BJ (cell line): Measurements from ENCODE around the gene KCNIP1. TPM values are rescaled to one million over a fixed set of nuclear protein-coding genes. Genes with fewer than 3 reads are reported as not detected.

Experiments used
- CTCF ChIA-PET: fragments of 350-600 bp; formaldehyde crosslinking; extraction: SDS; loops from one replicate; lab custom pipeline; 2021; ENCODE audit warnings: antibody characterized with exemption, inconsistent platforms; lab: Yijun Ruan, JAX
- POLR2A ChIA-PET: fragments of 300-600 bp; sonication (Branson Sonifier 250); formaldehyde crosslinking; extraction: SDS; loops from one replicate; lab custom pipeline; 2021; ENCODE audit warnings: antibody characterized with exemption; lab: Charles Lee
- DNase-seq: peaks from one replicate; pipeline ENCODE4 v3.0.0-alpha.2; 2011; ENCODE audit warnings: low read depth
- H3K27me3 ChIP-seq: 2 replicates; pipeline ENCODE4 v1.6.0; 2011; ENCODE audit warnings: low read length; ENCODE audit not compliant: control insufficient read depth, insufficient read depth
- H3K36me3 ChIP-seq: 2 replicates; pipeline ENCODE4 v1.5.1; 2011; ENCODE audit warnings: low read length; ENCODE audit not compliant: control insufficient read depth, insufficient read depth
- H3K4me3 ChIP-seq: 2 replicates; pipeline ENCODE4 v1.5.1; 2011; ENCODE audit warnings: low read depth, mild to moderate bottlenecking, control low read depth, low read length
- polyA plus RNA-seq: library from polyadenylated mRNA; depleted of rRNA; stranded (reverse); fragments of >200 nt; gene quantifications from 2 replicates; pipeline ENCODE4 v1.2.3, GENCODE V29; 2011
- TF ChIP-seq, protein P1 (sequence below): IDR thresholded peaks from 2 replicates; pipeline ENCODE4 v1.5.1; 2011; ENCODE audit warnings: low read depth, mild to moderate bottlenecking, control low read depth, inconsistent platforms, low read length, moderate library complexity; ENCODE audit not compliant: insufficient read depth

Gene KCNIP1
- polyA plus RNA-seq, 1 experiment, result not detected

DNA sequence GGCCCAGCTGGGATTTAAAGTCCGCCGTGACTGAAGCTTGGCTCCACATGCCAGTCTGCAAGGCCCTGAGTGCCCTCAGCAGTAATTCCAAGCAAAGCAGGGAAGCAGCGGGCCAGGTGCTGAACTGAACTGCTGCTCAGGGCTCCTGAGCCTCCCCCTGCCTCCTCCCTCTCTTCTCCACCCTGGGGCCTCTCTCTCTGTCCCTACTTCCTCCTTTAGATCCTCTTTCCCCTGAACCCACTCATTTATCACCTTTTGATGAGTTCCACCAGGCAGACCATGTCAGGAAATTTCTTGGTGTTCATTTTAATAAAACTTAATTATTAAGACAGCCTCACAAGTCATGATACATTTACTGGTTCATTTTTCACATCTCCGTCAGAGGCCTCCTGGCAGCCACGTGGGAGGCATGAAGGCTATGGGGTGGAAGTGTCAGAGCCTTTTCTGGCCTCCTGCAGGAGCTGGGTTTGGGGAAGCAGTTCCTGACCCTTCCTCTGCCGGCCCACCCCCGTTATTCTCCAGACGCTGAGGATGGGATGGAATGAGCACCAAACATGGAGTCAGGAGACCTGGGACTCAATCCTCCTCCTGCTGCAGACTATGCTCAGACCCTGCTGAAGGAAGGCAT, 32.2 kb upstream of the KCNIP1 start:
- no peak for DNase-seq
- CTCF ChIA-PET, result no interaction called here
- POLR2A ChIA-PET, result no interaction called here
- no peaks in the 10 kb centered on the region for H3K36me3 ChIP-seq
- no peak overlapping the region for H3K4me3 ChIP-seq
- no peaks in the 10 kb centered on the region for H3K27me3 ChIP-seq
- TF ChIP-seq, protein P1, sequence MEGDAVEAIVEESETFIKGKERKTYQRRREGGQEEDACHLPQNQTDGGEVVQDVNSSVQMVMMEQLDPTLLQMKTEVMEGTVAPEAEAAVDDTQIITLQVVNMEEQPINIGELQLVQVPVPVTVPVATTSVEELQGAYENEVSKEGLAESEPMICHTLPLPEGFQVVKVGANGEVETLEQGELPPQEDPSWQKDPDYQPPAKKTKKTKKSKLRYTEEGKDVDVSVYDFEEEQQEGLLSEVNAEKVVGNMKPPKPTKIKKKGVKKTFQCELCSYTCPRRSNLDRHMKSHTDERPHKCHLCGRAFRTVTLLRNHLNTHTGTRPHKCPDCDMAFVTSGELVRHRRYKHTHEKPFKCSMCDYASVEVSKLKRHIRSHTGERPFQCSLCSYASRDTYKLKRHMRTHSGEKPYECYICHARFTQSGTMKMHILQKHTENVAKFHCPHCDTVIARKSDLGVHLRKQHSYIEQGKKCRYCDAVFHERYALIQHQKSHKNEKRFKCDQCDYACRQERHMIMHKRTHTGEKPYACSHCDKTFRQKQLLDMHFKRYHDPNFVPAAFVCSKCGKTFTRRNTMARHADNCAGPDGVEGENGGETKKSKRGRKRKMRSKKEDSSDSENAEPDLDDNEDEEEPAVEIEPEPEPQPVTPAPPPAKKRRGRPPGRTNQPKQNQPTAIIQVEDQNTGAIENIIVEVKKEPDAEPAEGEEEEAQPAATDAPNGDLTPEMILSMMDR, result no peak

DNA sequence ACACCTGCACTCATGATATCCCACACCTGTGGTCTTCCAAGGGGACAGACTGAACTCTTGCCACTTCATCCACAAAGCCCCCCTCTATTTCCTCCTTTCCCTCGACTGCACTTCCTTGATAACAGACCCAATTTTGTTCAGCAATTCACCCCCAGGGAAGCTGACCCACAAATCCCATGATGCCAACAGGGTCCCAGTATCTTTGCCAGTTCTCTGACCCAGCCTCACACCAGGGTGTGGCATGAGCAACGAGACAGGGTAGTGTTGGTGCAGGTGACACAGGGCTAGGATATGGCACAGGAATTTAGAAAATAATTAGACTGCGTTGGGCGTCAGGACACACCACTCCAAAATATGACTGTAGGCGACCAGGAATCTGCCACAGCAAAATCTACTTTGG, 30.2 kb upstream of the KCNIP1 start:
- TF ChIP-seq, protein P1, result no peak
- POLR2A ChIA-PET, result no interaction called here
- Histone ChIP-seq H3K4me3 (no peak overlapping the region), H3K27me3 (no peaks in the 10 kb centered on the region), H3K36me3 (no peaks in the 10 kb centered on the region)
- DNase-seq, result no peak
- CTCF ChIA-PET, result interaction anchor here (0.9 kb wide), 1 partner anchor 9 kb away, joined by 5 read pairs; no protein-coding TSS in a partner anchor

DNA sequence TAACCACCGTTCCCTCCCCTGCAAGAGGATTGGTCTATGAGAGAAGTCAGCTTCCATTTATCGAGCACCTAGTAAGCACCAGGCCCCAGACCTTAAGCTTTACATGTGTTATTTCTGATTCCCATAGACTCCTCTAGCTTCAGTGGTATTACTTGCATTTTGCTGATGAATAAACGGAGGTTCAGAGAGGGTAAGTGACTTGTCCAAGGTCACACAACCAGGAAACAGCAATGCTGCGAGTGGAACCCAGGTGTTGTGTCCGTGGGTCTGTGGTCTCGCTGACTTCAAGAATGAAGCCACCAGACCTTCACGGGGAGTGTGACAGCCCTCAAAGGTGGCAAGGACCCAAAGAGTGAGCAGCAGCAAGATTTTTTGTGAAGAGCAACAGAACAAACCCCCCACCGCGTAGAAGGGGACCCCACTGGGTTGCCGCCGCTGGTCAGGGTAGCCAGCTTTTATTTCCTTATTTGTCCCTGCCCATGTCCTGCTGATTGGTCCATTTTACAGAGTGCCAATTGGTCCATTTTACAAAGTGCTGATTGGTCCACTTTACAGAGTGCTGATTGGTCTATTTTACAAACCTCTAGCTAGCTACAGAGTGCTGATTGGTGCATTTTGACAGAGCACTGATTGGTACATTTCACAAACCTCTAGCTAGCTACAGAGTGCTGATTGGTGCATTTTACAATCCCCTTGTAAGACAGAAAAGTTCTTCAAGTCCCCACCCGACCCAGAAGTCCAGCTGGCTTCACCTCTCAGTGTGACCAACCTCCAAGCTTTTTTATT, 29.1 kb upstream of the KCNIP1 start:
- ChIA-PET CTCF (interaction anchor here (0.9 kb wide), 2 partner anchors 10 to 157 kb away, joined by 3 to 5 read pairs; no protein-coding TSS in a partner anchor), POLR2A (no interaction called here)
- DNase-seq, result no peak
- no peak overlapping the region for H3K4me3 ChIP-seq
- H3K36me3 ChIP-seq, result no peaks in the 10 kb centered on the region
- TF ChIP-seq, protein P1, result no peak
- H3K27me3 ChIP-seq, result no peaks in the 10 kb centered on the region

DNA sequence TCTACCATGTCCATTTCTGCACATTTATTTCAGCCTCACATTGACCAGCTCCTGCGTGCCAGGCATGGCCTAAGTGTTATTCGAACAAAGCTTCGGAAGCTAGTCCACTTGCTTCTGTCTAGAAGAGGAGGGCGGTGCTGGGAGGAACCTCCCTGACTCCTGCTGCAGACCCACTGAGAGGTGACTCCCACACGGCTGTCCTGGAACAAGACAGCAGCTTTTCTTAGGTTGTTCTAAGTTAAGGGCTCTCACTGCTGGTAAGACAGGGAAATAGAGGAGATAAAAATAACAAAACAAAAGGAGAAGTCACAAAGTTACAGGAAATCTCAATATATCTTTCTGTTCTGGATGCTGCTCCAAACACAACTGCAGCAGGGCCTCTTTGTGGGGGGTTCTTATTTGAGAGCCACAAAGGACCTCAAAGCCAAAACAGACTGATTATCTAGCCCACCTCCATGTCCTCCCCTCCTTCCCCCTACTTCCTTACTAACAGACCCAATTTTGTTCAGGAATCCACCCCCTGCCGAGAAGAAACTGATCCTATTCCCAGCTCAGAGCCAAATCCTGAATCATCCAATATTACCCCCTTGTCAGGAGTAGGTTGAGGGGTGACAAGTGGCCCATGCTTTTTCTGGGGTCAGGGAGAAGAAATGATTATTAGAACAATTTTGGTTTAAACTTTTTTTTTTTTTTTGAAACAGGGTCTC, 28.4 kb upstream of the KCNIP1 start:
- Histone ChIP-seq H3K4me3 (no peak overlapping the region), H3K36me3 (no peaks in the 10 kb centered on the region), H3K27me3 (no peaks in the 10 kb centered on the region)
- TF ChIP-seq, protein P1, result no peak
- POLR2A ChIA-PET, result no interaction called here
- no peak for DNase-seq
- CTCF ChIA-PET, result interaction anchor here (0.9 kb wide), 1 partner anchor 157 kb away, joined by 3 read pairs; no protein-coding TSS in a partner anchor

DNA sequence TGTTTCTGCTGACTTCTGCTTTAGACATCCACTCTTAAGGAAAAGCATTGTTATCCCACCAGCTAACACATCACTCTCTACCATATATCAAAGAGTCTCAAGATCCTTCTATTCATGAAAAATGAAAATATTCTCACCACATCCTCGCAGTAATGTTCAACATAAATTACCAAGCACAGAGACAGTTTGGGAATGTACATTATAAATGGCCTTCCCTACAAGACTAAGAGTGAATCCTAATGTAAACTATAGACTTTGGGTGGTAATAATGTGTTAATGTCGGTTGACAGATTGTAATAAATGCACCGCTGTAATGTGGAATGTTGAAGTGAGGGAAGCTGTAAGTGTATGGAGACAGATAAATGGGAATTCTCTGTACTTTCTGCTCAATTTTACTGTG, 27.1 kb upstream of the KCNIP1 start:
- CTCF ChIA-PET, result no interaction called here
- POLR2A ChIA-PET, result no interaction called here

More for the DNA sequence above, 27.1 kb upstream of the KCNIP1 start:
- H3K27me3 ChIP-seq, result no peaks in the 10 kb centered on the region
- TF ChIP-seq, protein P1, result no peak
- no peak for DNase-seq
- H3K36me3 ChIP-seq, result no peaks in the 10 kb centered on the region
- H3K4me3 ChIP-seq, result no peak overlapping the region
